HCT116 (cell line): ENCODE results near the gene STAC2. TPM values are rescaled to one million over a fixed set of nuclear protein-coding genes. Genes with fewer than 3 reads are reported as not detected.

Source experiments
- CTCF ChIP-seq, 3 experiments: fragments of 200-600 bp in 1 of 3; sonication (generic) in 1 of 3; IDR thresholded peaks in 2 of 3; conservative IDR thresholded peaks in 1 of 3; 2 replicates each; pipeline ENCODE4 v1.5.1; 2012 to 2017; ENCODE audit warnings: low read depth in 2 of 3, low read length in 2 of 3, antibody characterized with exemption in 1 of 3, borderline replicate concordance in 1 of 3, control low read depth in 1 of 3, mild to moderate bottlenecking in 1 of 3, mixed read lengths in 1 of 3, mixed run types in 1 of 3, moderate library complexity in 1 of 3; ENCODE audit not compliant: insufficient read depth in 1 of 3
- EGR1 ChIP-seq: IDR thresholded peaks from 2 replicates; pipeline ENCODE4 v1.6.1; 2012; ENCODE audit warnings: low read depth
- EZH2 ChIP-seq: fragments of 200-600 bp; sonication (generic); IDR thresholded peaks from 2 replicates; pipeline ENCODE4 v1.6.1; 2017; ENCODE audit warnings: antibody characterized with exemption, mixed run types
- MAX ChIP-seq: IDR thresholded peaks from 2 replicates; pipeline ENCODE4 v1.6.1; 2012
- SRF ChIP-seq: IDR thresholded peaks from 2 replicates; pipeline ENCODE4 v1.6.1; 2012; ENCODE audit warnings: low read depth
- ZNF274 ChIP-seq: fragments of 200-500 bp; sonication (Bioruptor generic); IDR thresholded peaks from 2 replicates; pipeline ENCODE4 v1.6.1; 2014; ENCODE audit warnings: mild to moderate bottlenecking, low read depth, low read length, inconsistent platforms
- total RNA-seq: library from RNA; stranded (reverse); gene quantifications from one replicate; pipeline ENCODE4 v1.2.1, GENCODE V29; 2021; ENCODE audit not compliant: unreplicated experiment
- TF ChIP-seq, protein P1 (sequence below): IDR thresholded peaks from 2 replicates; pipeline ENCODE4 v1.6.1; 2012; ENCODE audit warnings: low read depth

The STAC2 gene
- total RNA-seq, 1 experiment from 2014 or later: not detected

- TF ChIP-seq, protein P1, sequence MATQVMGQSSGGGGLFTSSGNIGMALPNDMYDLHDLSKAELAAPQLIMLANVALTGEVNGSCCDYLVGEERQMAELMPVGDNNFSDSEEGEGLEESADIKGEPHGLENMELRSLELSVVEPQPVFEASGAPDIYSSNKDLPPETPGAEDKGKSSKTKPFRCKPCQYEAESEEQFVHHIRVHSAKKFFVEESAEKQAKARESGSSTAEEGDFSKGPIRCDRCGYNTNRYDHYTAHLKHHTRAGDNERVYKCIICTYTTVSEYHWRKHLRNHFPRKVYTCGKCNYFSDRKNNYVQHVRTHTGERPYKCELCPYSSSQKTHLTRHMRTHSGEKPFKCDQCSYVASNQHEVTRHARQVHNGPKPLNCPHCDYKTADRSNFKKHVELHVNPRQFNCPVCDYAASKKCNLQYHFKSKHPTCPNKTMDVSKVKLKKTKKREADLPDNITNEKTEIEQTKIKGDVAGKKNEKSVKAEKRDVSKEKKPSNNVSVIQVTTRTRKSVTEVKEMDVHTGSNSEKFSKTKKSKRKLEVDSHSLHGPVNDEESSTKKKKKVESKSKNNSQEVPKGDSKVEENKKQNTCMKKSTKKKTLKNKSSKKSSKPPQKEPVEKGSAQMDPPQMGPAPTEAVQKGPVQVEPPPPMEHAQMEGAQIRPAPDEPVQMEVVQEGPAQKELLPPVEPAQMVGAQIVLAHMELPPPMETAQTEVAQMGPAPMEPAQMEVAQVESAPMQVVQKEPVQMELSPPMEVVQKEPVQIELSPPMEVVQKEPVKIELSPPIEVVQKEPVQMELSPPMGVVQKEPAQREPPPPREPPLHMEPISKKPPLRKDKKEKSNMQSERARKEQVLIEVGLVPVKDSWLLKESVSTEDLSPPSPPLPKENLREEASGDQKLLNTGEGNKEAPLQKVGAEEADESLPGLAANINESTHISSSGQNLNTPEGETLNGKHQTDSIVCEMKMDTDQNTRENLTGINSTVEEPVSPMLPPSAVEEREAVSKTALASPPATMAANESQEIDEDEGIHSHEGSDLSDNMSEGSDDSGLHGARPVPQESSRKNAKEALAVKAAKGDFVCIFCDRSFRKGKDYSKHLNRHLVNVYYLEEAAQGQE: no peak
- TF ChIP-seq ZNF274: no peak
- TF ChIP-seq EZH2: no peak
- TF ChIP-seq MAX: no peak
- no peak for TF ChIP-seq EGR1
- no peak for TF ChIP-seq SRF
- TF ChIP-seq CTCF (IDR thresholded peaks at IDR 0.05 in 2 of 3, conservative IDR thresholded peaks at IDR 0.05 in 1 of 3; ENCODE audit: borderline replicate concordance in 1 of 3, insufficient read depth in 1 of 3, low read depth in 2 of 3, low read length in 2 of 3): no peak
Measured at GRCh38 chr17:39225959-39226683, 376 bp upstream of the STAC2 start (continued).
